Measurements from ENCODE around the gene ALKBH1.
"Not testable (repeated sequence)": the region's sequence is repeated elsewhere in the genome, so short reads cannot be mapped to it uniquely, and the experiment has no call there.

- not testable (repeated sequence) for TF ChIP-seq POLR2A, CTCF (IDR thresholded peaks at IDR 0.05)
These were observed 72.4 kb downstream of the ALKBH1 start for GRCh38 chr14:77635466-77635865.

Data from lower leg skin (tissue), 3 donors.